Nephron (organoid): ENCODE data around the gene STK10.

Experiments used
- H3K27ac Mint-ChIP-seq, 3 experiments: 2 replicates each; pipeline ENCODE4 v1.8.0; 2020; ENCODE audit warnings: mixed read lengths in 3 of 3, mild to moderate bottlenecking in 2 of 3, moderate library complexity in 1 of 3
- H3K27me3 Mint-ChIP-seq: 2 replicates; pipeline ENCODE4 v1.8.0; 2021; ENCODE audit warnings: low read depth, mild to moderate bottlenecking, moderate library complexity, mixed read lengths
- H3K36me3 Mint-ChIP-seq: 2 replicates; pipeline ENCODE4 v1.8.0; 2020; ENCODE audit warnings: low read depth, mixed read lengths
- H3K4me1 Mint-ChIP-seq: 2 replicates; pipeline ENCODE4 v1.8.0; 2020; ENCODE audit warnings: mixed read lengths
- H3K4me3 Mint-ChIP-seq, 3 experiments: 2 replicates each; pipeline ENCODE4 v1.8.0; 2020; ENCODE audit warnings: mild to moderate bottlenecking in 3 of 3, mixed read lengths in 3 of 3, moderate library complexity in 2 of 3
- H3K9me3 Mint-ChIP-seq: 2 replicates; pipeline ENCODE4 v1.8.0; 2020; ENCODE audit warnings: mixed read lengths
- CTCF ChIP-seq, 3 experiments: fragments of 200-600 bp; sonication (generic); IDR thresholded peaks; one replicate each; pipeline ENCODE4 v1.5.0; 2021; ENCODE audit warnings: antibody characterized with exemption in 3 of 3; ENCODE audit not compliant: unreplicated experiment in 3 of 3

STK10 gene

GRCh38 chr5:172007175-172008110 lies 180.6 kb downstream of the STK10 start:
- no peak for TF ChIP-seq CTCF (IDR thresholded peaks at IDR 0.05; ENCODE audit: unreplicated experiment in 3 of 3)
- peaks cover 41% of the 10 kb centered on the region for H3K4me1 Mint-ChIP-seq
- H3K27me3 Mint-ChIP-seq = no peaks in the 10 kb centered on the region
- peak overlapping the region; percentile 87 to 97 (median 96) for H3K27ac Mint-ChIP-seq
- no peaks in the 10 kb centered on the region for H3K36me3 Mint-ChIP-seq
- peak overlapping the region; percentile 91 to 93 (median 91) for H3K4me3 Mint-ChIP-seq
- no peaks in the 10 kb centered on the region for H3K9me3 Mint-ChIP-seq

GRCh38 chr5:172006321-172007174 lies 181.5 kb downstream of the STK10 start, which contains the start of gene FBXW11:
FBXW11 (minus strand) TSS chr5:172006638; CDS start chr5:172006502, 136 bp downstream.
- Mint-ChIP-seq H3K9me3 (no peaks in the 10 kb centered on the region), H3K4me3 (peak within 1 kb of the TSS; percentile 91 to 99 (median 99)), H3K36me3 (no peaks in the 10 kb centered on the region), H3K27ac (peak within 1 kb of the TSS; percentile 87 to 98 (median 98)), H3K4me1 (peaks cover 50% of the 10 kb centered on the region), H3K27me3 (no peaks in the 10 kb centered on the region)
- TF ChIP-seq CTCF (IDR thresholded peaks at IDR 0.05; ENCODE audit: unreplicated experiment in 3 of 3) = no peak

GRCh38 chr5:172005708-172006320 lies 182.2 kb downstream of the STK10 start:
- Mint-ChIP-seq H3K27ac (peak overlapping the region; percentile 87 to 98 (median 98)), H3K9me3 (no peaks in the 10 kb centered on the region), H3K4me1 (peaks cover 56% of the 10 kb centered on the region), H3K36me3 (no peaks in the 10 kb centered on the region), H3K4me3 (peak overlapping the region; percentile 91 to 99 (median 99)), H3K27me3 (no peaks in the 10 kb centered on the region)
- no peak for TF ChIP-seq CTCF (IDR thresholded peaks at IDR 0.05; ENCODE audit: unreplicated experiment in 3 of 3)

- H3K4me1 Mint-ChIP-seq = peaks cover 58% of the 10 kb centered on the region
- H3K9me3 Mint-ChIP-seq = no peaks in the 10 kb centered on the region
- H3K27me3 Mint-ChIP-seq = no peaks in the 10 kb centered on the region
- no peaks in the 10 kb centered on the region for H3K36me3 Mint-ChIP-seq
- TF ChIP-seq CTCF (IDR thresholded peaks at IDR 0.05; ENCODE audit: unreplicated experiment in 3 of 3) = no peak
- H3K4me3 Mint-ChIP-seq = peak overlapping the region; percentile 91 to 99 (median 99)
- peak overlapping the region; percentile 87 to 98 (median 98) for H3K27ac Mint-ChIP-seq
These were observed 183.2 kb downstream of the STK10 start for GRCh38 chr5:172004824-172005237.

GRCh38 chr5:172003746-172004145 lies 184.3 kb downstream of the STK10 start:
- H3K27me3 Mint-ChIP-seq = no peaks in the 10 kb centered on the region
- H3K9me3 Mint-ChIP-seq = no peaks in the 10 kb centered on the region
- peak overlapping the region in 2 of 3 experiments; percentile 41 to 53 for H3K27ac Mint-ChIP-seq

More at GRCh38 chr5:172003746-172004145, 184.3 kb downstream of the STK10 start:
- H3K4me1 Mint-ChIP-seq = peaks cover 63% of the 10 kb centered on the region
- peak overlapping the region; percentile 68 to 74 (median 70) for H3K4me3 Mint-ChIP-seq
- H3K36me3 Mint-ChIP-seq = no peaks in the 10 kb centered on the region
- no peak for TF ChIP-seq CTCF (IDR thresholded peaks at IDR 0.05; ENCODE audit: unreplicated experiment in 3 of 3)
